ENCODE data around the gene TSPAN7.

TSPAN7 gene

GRCh38 chrX:38682095-38682494, 120.8 kb downstream of the TSPAN7 start:
- no peak for DNase-seq (ENCODE audit: low read depth in 2 of 2)

GRCh38 chrX:38692961-38693360, 131.6 kb downstream of the TSPAN7 start:
- DNase-seq (ENCODE audit: low read depth in 2 of 2), result no peak

GRCh38 chrX:38694394-38694793, 133.1 kb downstream of the TSPAN7 start:
- DNase-seq (ENCODE audit: low read depth in 2 of 2), result no peak

- DNase-seq (ENCODE audit: low read depth in 2 of 2), result no peak
Observed at GRCh38 chrX:38697461-38697860, 136.1 kb downstream of the TSPAN7 start.

- no peak for DNase-seq (ENCODE audit: low read depth in 2 of 2)
Observed at GRCh38 chrX:38699121-38699520, 137.8 kb downstream of the TSPAN7 start.

- no peak for DNase-seq (ENCODE audit: low read depth in 2 of 2)
Observed at GRCh38 chrX:38699696-38700095, 138.4 kb downstream of the TSPAN7 start.

- DNase-seq (ENCODE audit: low read depth in 2 of 2), result no peak
Observed at GRCh38 chrX:38701073-38701472, 139.7 kb downstream of the TSPAN7 start.

- DNase-seq (ENCODE audit: low read depth in 2 of 2), result no peak
Observed at GRCh38 chrX:38704146-38704882, 143.0 kb downstream of the TSPAN7 start.

- peak in 1 of 2 donors; percentile 4 for DNase-seq (ENCODE audit: low read depth in 2 of 2)
Observed at GRCh38 chrX:38717871-38718270, 156.5 kb downstream of the TSPAN7 start.

GRCh38 chrX:38718311-38718710, 157.0 kb downstream of the TSPAN7 start:
- DNase-seq (ENCODE audit: low read depth in 2 of 2), result no peak

GRCh38 chrX:38726612-38727011, 165.3 kb downstream of the TSPAN7 start:
- DNase-seq (ENCODE audit: low read depth in 2 of 2), result no peak

GRCh38 chrX:38727668-38728067, 166.3 kb downstream of the TSPAN7 start:
- no peak for DNase-seq (ENCODE audit: low read depth in 2 of 2)

GRCh38 chrX:38732866-38733265, 171.5 kb downstream of the TSPAN7 start:
- no peak for DNase-seq (ENCODE audit: low read depth in 2 of 2)

Measured in stimulated activated CD4-positive, alpha-beta T cell treated with anti-CD3 and anti-CD28 coated beads, Interleukin-15, amount 100 ng/mL, for 48 hours (primary cell).